Loucy (cell line): Measurements from ENCODE around the gene OR1I1.
"Not testable (repeated sequence)": the region's sequence is repeated elsewhere in the genome, so short reads cannot be mapped to it uniquely, and the experiment has no call there.

Experiments used
- H2AFZ ChIP-seq: fragments of 200-600 bp; sonication (generic); 2 replicates; pipeline ENCODE4 v1.6.0; 2016; ENCODE audit warnings: antibody characterized with exemption, mild to moderate bottlenecking, low read length, moderate library complexity
- H3F3A ChIP-seq: fragments of 200-600 bp; 2 replicates; pipeline ENCODE4 v1.6.0; 2016; ENCODE audit warnings: antibody characterized with exemption, low read depth, mild to moderate bottlenecking
- H3K27me3 ChIP-seq: fragments of 200-600 bp; sonication (generic); 2 replicates; pipeline ENCODE4 v1.6.1; 2014; ENCODE audit warnings: low read length, mild to moderate bottlenecking; ENCODE audit not compliant: insufficient read depth, poor library complexity, severe bottlenecking
- H3K36me3 ChIP-seq: fragments of 200-600 bp; sonication (generic); 2 replicates; pipeline ENCODE4 v1.6.1; 2016; ENCODE audit warnings: low read length; ENCODE audit not compliant: insufficient read depth
- H3K4me1 ChIP-seq: fragments of 200-600 bp; sonication (generic); 2 replicates; pipeline ENCODE4 v1.5.1; 2014; ENCODE audit warnings: low read length, mild to moderate bottlenecking; ENCODE audit not compliant: insufficient read depth, poor library complexity, severe bottlenecking
- H3K4me2 ChIP-seq: fragments of 200-600 bp; sonication (generic); 2 replicates; pipeline ENCODE4 v1.6.0; 2014; ENCODE audit warnings: antibody characterized with exemption, low read length, low read depth, mild to moderate bottlenecking; ENCODE audit not compliant: poor library complexity, severe bottlenecking
- H3K4me3 ChIP-seq: fragments of 200-600 bp; sonication (generic); 2 replicates; pipeline ENCODE4 v1.5.1; 2014; ENCODE audit warnings: low read length, mild to moderate bottlenecking, mixed read lengths; ENCODE audit not compliant: poor library complexity, severe bottlenecking
- H3K79me2 ChIP-seq: fragments of 200-600 bp; sonication (generic); 2 replicates; pipeline ENCODE4 v1.6.1; 2014; ENCODE audit warnings: low read length; ENCODE audit not compliant: insufficient read depth
- H3K9ac ChIP-seq: fragments of 200-600 bp; sonication (generic); 2 replicates; pipeline ENCODE4 v1.6.0; 2014; ENCODE audit warnings: mild to moderate bottlenecking, low read depth, low read length, moderate library complexity; ENCODE audit not compliant: poor library complexity, severe bottlenecking
- H3K9me2 ChIP-seq: fragments of 200-600 bp; sonication (generic); replicated peaks from 2 replicates; pipeline ENCODE4 v1.6.1; 2016; ENCODE audit warnings: low read depth, low read length, mixed read lengths
- H3K9me3 ChIP-seq: fragments of 200-600 bp; sonication (generic); 2 replicates; pipeline ENCODE4 v1.6.1; 2014; ENCODE audit warnings: mild to moderate bottlenecking, antibody characterized with exemption, low read length, low read depth; ENCODE audit not compliant: insufficient read depth
- H4K20me1 ChIP-seq: fragments of 200-600 bp; sonication (generic); 2 replicates; pipeline ENCODE4 v1.6.0; 2014; ENCODE audit warnings: antibody characterized with exemption, low read length, mild to moderate bottlenecking; ENCODE audit not compliant: insufficient read depth, poor library complexity, severe bottlenecking
- CTCF ChIP-seq: fragments of 200-600 bp; sonication (generic); conservative IDR thresholded peaks from 2 replicates; pipeline ENCODE4 v1.5.1; 2014; ENCODE audit warnings: mild to moderate bottlenecking, antibody characterized with exemption, low read length
- EZH2phosphoT487 ChIP-seq: fragments of 200-600 bp; IDR thresholded peaks from 2 replicates; pipeline ENCODE4 v1.6.1; 2018; ENCODE audit warnings: antibody characterized with exemption, mild to moderate bottlenecking, moderate library complexity, borderline replicate concordance

The OR1I1 gene

GRCh38 chr19:15096223-15096622 lies 14.2 kb downstream of the OR1I1 start:
- no peaks in the 10 kb centered on the region for H3K9me2 ChIP-seq
- no peaks in the 10 kb centered on the region for H3K36me3 ChIP-seq
- H3K4me2 ChIP-seq: no peak overlapping the region
- no peak overlapping the region for H3K9ac ChIP-seq
- no peaks in the 10 kb centered on the region for H3K4me1 ChIP-seq
- no peak overlapping the region for H2AFZ ChIP-seq
- H4K20me1 ChIP-seq: no peaks in the 10 kb centered on the region
- TF ChIP-seq CTCF: no peak
- TF ChIP-seq EZH2phosphoT487: no peak
- no peaks in the 10 kb centered on the region for H3K79me2 ChIP-seq
- H3F3A ChIP-seq: no peaks in the 10 kb centered on the region
- no peak overlapping the region for H3K4me3 ChIP-seq
- no peaks in the 10 kb centered on the region for H3K27me3 ChIP-seq
- H3K9me3 ChIP-seq: no peaks in the 10 kb centered on the region

- H3F3A ChIP-seq, H2AFZ ChIP-seq, H3K4me3 ChIP-seq, H3K4me2 ChIP-seq, H3K9me2 ChIP-seq, H3K9me3 ChIP-seq, H4K20me1 ChIP-seq, H3K36me3 ChIP-seq, H3K79me2 ChIP-seq, H3K4me1 ChIP-seq, H3K9ac ChIP-seq, H3K27me3 ChIP-seq: not testable (repeated sequence)
Measured at GRCh38 chr19:15097980-15098379, 16.0 kb downstream of the OR1I1 start.

- Histone ChIP-seq H3K9me2 (no peaks in the 10 kb centered on the region), H3K36me3 (no peaks in the 10 kb centered on the region), H3K27me3 (no peaks in the 10 kb centered on the region), H3K4me2 (no peak overlapping the region), H3K4me1 (no peaks in the 10 kb centered on the region), H3K79me2 (no peaks in the 10 kb centered on the region), H3F3A (no peaks in the 10 kb centered on the region), H3K9me3 (peaks cover 3% of the 10 kb centered on the region; the same call in 1 of the 2 replicates), H3K9ac (no peak overlapping the region), H2AFZ (no peak overlapping the region), H3K4me3 (no peak overlapping the region), H4K20me1 (no peaks in the 10 kb centered on the region)
- TF ChIP-seq EZH2phosphoT487: no peak
- TF ChIP-seq CTCF: no peak
Measured at GRCh38 chr19:15098460-15098859, 16.4 kb downstream of the OR1I1 start.

- no peaks in the 10 kb centered on the region for H3K27me3 ChIP-seq
- H3K4me3 ChIP-seq: no peak overlapping the region
- no peaks in the 10 kb centered on the region for H3F3A ChIP-seq
- H3K9me3 ChIP-seq: peaks cover 4% of the 10 kb centered on the region; the same call in 1 of the 2 replicates
- H3K4me1 ChIP-seq: no peaks in the 10 kb centered on the region
- H3K36me3 ChIP-seq: no peaks in the 10 kb centered on the region
- no peaks in the 10 kb centered on the region for H3K9me2 ChIP-seq
- TF ChIP-seq CTCF: no peak
- TF ChIP-seq EZH2phosphoT487: no peak
- H4K20me1 ChIP-seq: no peaks in the 10 kb centered on the region
- H3K4me2 ChIP-seq: no peak overlapping the region
- no peak overlapping the region for H3K9ac ChIP-seq
- H2AFZ ChIP-seq: no peak overlapping the region
- H3K79me2 ChIP-seq: no peaks in the 10 kb centered on the region
Measured at GRCh38 chr19:15099017-15099582, 17.1 kb downstream of the OR1I1 start.
